Stimulated activated CD4-positive, alpha-beta T cell treated with anti-CD3 and anti-CD28 coated beads, Interleukin-1b, Interleukin-23, amount 100 ng/mL, for 24 hours (primary cell): ENCODE measurements around the gene RC3H2.

Experiments used
- DNase-seq, 4 experiments: peaks; one replicate each; pipeline ENCODE4 v3.0.0-alpha.2; 2020; ENCODE audit warnings: low read depth in 4 of 4, low spot score in 1 of 4

The RC3H2 gene, protein sequence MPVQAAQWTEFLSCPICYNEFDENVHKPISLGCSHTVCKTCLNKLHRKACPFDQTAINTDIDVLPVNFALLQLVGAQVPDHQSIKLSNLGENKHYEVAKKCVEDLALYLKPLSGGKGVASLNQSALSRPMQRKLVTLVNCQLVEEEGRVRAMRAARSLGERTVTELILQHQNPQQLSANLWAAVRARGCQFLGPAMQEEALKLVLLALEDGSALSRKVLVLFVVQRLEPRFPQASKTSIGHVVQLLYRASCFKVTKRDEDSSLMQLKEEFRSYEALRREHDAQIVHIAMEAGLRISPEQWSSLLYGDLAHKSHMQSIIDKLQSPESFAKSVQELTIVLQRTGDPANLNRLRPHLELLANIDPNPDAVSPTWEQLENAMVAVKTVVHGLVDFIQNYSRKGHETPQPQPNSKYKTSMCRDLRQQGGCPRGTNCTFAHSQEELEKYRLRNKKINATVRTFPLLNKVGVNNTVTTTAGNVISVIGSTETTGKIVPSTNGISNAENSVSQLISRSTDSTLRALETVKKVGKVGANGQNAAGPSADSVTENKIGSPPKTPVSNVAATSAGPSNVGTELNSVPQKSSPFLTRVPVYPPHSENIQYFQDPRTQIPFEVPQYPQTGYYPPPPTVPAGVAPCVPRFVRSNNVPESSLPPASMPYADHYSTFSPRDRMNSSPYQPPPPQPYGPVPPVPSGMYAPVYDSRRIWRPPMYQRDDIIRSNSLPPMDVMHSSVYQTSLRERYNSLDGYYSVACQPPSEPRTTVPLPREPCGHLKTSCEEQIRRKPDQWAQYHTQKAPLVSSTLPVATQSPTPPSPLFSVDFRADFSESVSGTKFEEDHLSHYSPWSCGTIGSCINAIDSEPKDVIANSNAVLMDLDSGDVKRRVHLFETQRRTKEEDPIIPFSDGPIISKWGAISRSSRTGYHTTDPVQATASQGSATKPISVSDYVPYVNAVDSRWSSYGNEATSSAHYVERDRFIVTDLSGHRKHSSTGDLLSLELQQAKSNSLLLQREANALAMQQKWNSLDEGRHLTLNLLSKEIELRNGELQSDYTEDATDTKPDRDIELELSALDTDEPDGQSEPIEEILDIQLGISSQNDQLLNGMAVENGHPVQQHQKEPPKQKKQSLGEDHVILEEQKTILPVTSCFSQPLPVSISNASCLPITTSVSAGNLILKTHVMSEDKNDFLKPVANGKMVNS

GRCh38 chr9:122904823-122905710, at the start of gene RC3H2:
Gene RC3H2, minus strand, starts transcription at chr9:122905359. Its CDS starts 7,850 bp downstream, at chr9:122897509.
- DNase-seq: peak; percentile 87 to 94 (median 94)

- DNase-seq: no peak
These were observed 49.1 kb upstream of the RC3H2 start for GRCh38 chr9:122954253-122954691.

DNA sequence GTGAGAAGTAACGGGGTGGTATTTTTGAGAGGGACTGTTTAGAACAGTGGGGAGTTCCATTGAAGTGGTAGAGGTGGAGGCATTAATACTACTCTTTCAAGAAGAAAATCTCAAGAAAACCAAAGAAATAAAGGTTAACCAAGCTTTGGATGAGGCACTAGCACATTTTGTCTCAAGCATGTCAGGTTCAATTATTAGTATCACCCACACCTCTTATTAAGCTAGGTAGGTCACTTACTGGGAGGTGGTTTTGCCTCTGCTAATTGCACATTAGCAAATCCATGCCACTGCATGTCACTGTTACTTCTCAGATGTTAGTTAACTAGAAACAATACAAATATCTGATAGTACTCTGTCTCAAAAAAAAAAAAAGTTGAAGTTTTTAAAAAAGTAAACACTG, 45.9 kb upstream of the RC3H2 start:
- no peak for DNase-seq

DNA sequence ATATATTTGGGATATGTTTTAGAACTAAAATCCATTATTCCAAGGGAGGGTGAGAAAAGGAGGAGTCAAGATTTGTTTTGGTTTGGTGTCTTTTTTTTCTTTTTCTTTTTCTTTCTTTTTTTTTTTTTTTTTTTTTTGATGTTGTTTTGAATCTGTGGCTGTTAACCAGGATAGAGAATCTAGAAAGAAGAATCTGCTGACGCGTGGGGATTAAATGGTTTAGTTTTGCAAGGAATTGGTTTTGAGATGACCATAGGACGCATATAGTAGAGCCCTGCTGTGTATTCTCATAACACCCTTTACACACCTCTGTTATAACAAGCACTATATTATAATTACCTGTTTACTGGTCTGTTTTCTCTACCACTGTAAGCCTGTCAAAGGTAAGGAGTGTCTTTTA, 45.1 kb upstream of the RC3H2 start:
- no peak for DNase-seq

DNA sequence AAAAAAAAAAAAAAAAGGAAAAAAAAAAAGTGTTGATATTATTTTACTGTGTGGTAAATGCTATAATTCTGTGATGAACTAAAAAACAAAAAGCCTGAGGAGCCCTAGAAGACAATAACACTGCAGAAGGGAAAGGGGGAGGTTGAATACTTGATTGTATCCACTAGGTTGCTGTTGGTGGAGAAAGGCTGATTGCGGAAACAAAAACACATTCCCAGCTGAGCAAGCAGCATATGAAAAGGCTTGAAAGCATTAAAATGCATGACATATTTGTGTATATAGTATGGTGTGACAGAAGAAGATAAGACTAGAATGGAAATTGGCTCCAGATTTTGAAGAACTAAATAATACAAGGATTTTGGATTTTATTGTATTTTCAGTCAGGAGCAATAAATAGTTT, 44.5 kb upstream of the RC3H2 start:
- DNase-seq: no peak

GRCh38 chr9:122948313-122948712, 43.2 kb upstream of the RC3H2 start:
- no peak for DNase-seq

GRCh38 chr9:122946461-122947005, 41.4 kb upstream of the RC3H2 start:
- no peak for DNase-seq

- no peak for DNase-seq
These were observed 40.1 kb upstream of the RC3H2 start for GRCh38 chr9:122944960-122945888.

GRCh38 chr9:122941582-122942234, 36.5 kb upstream of the RC3H2 start:
- DNase-seq: no peak

- DNase-seq: peak; percentile 97 to 99 (median 98)
These were observed 35.8 kb upstream of the RC3H2 start, which contains the start of gene RABGAP1 for GRCh38 chr9:122940749-122941581. Gene RABGAP1, plus strand, starts transcription at chr9:122941020. Its CDS starts 16,040 bp downstream, at chr9:122957060.

- no peak for DNase-seq
These were observed 35.2 kb upstream of the RC3H2 start for GRCh38 chr9:122940454-122940748.

DNA sequence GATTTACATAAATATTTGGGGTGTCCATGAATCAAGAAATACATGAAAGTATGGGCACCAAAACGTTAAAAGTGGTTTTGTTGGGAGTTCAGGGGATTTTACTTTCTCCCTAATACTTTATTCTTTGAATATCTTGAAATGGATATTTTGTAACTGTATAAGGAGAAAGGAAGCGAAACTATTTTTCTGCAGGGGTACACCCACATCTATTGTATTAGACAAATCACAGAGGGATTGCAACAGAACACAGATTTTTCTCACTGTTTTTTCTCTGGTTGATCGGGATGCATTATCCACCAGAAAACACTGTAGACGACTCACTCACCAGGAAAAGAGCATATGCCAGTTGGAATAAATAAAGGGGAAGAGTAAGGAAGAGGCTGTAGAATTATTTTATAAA, 34.4 kb upstream of the RC3H2 start:
- DNase-seq: no peak

DNA sequence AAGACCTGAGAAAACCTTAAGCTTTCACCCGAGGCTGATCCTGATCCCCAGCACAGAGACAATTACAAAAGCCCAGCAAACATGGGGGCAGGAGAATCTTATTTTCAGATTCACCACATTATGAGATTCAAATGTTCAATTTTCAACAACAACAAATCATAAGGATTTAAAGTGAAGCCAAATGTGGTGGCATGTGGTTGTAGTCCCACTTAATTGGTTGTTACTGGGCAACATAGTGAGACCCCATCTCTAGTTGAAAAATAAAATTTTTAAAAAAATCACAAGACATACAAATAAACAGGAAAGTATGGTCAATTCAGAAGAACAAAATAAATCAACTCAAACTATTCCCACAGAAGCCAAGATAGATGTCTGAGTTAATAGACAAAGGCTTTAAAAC, 31.7 kb upstream of the RC3H2 start:
- no peak for DNase-seq

DNA sequence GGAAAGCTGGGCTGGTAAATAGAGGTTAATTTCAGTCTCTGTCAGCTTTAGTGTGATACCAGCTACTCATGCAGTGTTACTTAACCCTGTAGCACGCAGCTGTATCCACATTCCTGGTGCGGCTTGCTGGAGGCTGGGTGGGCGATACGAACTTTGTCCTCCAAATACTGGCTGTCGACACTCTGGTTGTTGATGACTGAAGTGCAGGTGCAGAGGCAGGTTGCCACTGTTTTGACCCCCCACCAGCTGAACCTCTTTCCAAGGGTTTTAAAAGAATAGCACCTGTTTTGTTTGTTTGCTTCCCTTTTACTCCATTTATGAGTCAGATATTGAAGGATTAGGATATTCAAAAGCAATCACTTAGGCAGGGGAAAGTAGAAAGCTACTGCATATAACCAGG, 31.3 kb upstream of the RC3H2 start:
- DNase-seq: no peak

DNA sequence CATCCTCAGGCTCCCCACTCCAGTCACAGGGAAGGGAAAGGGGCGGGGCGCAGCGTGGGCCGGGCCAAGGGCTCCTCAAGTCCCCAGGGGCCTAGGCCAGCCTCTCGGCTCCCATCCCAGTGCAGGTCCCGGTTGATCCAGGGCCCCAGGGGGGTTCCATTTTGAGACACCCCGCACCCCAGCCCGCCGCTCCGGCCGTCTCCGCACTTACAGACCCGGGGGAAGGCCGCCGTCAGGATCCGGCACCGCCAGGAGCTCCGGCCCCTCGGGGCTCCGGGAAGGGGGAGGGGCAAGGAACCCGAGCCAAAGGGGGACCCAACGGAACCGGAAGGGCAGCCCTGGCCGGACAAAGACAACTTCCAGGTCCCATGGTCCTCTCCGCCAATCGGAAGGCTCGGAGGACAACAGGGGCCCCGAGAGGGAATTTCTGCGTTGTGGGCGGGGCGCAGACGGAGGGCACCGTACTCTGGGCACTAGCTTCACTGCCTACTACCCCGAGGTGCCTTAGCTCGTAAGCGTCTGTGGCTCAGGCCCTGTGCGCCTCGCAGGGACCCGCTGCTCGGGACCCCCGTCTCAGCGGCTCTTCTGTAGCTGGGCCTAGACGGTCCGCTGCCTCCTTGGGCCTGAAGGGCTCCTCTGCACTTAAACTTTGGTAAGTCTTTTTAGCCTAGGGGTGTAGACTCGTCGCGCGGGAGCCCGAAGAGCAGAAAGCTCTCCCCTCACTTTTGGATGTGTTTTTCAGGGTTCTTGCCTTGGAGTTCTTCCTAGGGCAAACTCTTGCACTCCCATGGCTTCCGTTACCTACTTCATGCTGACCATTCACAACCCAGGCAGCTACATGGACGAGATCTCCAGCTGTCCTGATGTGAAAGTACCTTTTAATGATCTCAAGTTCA, 26.3 kb upstream of the RC3H2 start, which contains the start of gene ZBTB26:
Gene ZBTB26, minus strand, starts transcription at position 287 of the 896 bp plus-strand sequence. CDS start 11,578 bp downstream, outside the sequence.
- peak; percentile 66 to 88 (median 82) for DNase-seq

- DNase-seq: peak in 1 of 4 experiments; percentile 9
These were observed 25.5 kb upstream of the RC3H2 start for GRCh38 chr9:122930541-122931225.
